Lower lobe of right lung (tissue), 2 donors: ENCODE measurements around the gene CDH24. TPM values are rescaled to one million over a fixed set of nuclear protein-coding genes. Genes with fewer than 3 reads are reported as not detected.

ENCODE experiments used
- ATAC-seq, 2 donors: fragments of 200-7000 bp; cut with Tn5 transposase; one replicate each; pipeline ENCODE4 v1.9.1; 2020 to 2022; ENCODE audit warnings: mild to moderate bottlenecking in 2 of 2, moderate library complexity in 2 of 2
- DNase-seq: peaks from one replicate; pipeline ENCODE4 v3.0.0-alpha.2; 2020
- H3K27ac ChIP-seq: fragments of 200-600 bp; one replicate; pipeline ENCODE4 v1.8.0; 2022
- H3K27me3 ChIP-seq: fragments of 200-600 bp; one replicate; pipeline ENCODE4 v1.8.0; 2022; ENCODE audit warnings: low read depth
- H3K36me3 ChIP-seq: fragments of 200-600 bp; one replicate; pipeline ENCODE4 v1.8.0; 2022; ENCODE audit warnings: mild to moderate bottlenecking
- H3K4me1 ChIP-seq: fragments of 200-600 bp; one replicate; pipeline ENCODE4 v1.8.0; 2022
- H3K4me3 ChIP-seq: fragments of 200-600 bp; one replicate; pipeline ENCODE4 v1.8.0; 2022; ENCODE audit warnings: mild to moderate bottlenecking
- H3K9me3 ChIP-seq: fragments of 200-600 bp; one replicate; pipeline ENCODE4 v1.8.0; 2022
- intact Hi-C: fragments of 100-400 bp; cut with DNase I; formaldehyde crosslinking; loops from one replicate; pipeline ENCODE4 v1.11.0; 2022
- total RNA-seq: library from RNA; stranded (reverse); fragmentation: NEBNext Ultra II Directional; extraction: Animal tissue kit (Norgen Biotek cat#: 25700); gene quantifications from one replicate; pipeline ENCODE4 v1.2.1, GENCODE V29; 2021
- TF ChIP-seq, protein P1 (sequence below): fragments of 200-600 bp; IDR thresholded peaks from one replicate; pipeline ENCODE4 v1.8.0; 2022; ENCODE audit warnings: antibody characterized with exemption, mild to moderate bottlenecking
- donor health status: DM: no; HTN: yes; CAD: no; lungs with severe emphysema.

Gene CDH24
- total RNA-seq, 1 donor from 2014 or later = 5.6 TPM

DNA sequence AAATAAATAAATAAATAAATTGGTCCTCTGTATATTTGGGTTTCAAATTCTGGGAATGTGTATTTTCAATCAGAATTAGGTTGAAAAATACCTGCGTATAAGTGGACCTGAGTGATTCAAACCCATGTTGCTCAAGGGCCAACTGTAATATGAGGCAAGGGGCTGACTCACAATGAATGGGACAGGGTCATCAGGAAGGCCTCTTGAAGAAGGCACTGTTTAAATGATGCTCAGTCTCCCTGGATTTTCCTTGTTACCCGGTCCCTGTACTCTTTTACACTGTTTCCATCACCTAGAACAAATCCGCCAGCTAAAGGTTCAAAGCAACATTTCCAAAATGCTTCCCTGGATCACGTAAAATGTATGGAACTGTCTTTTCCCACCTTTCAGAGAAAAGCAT, 26.4 kb downstream of the CDH24 start:
- Histone ChIP-seq H3K27me3 (no peaks in the 10 kb centered on the region), H3K4me1 (peaks cover 23% of the 10 kb centered on the region), H3K9me3 (no peaks in the 10 kb centered on the region), H3K36me3 (peaks cover 72% of the 10 kb centered on the region), H3K4me3 (no peak overlapping the region), H3K27ac (no peak overlapping the region)
- no peak for ATAC-seq
- intact Hi-C loops = no loop called here
- TF ChIP-seq, protein P1, sequence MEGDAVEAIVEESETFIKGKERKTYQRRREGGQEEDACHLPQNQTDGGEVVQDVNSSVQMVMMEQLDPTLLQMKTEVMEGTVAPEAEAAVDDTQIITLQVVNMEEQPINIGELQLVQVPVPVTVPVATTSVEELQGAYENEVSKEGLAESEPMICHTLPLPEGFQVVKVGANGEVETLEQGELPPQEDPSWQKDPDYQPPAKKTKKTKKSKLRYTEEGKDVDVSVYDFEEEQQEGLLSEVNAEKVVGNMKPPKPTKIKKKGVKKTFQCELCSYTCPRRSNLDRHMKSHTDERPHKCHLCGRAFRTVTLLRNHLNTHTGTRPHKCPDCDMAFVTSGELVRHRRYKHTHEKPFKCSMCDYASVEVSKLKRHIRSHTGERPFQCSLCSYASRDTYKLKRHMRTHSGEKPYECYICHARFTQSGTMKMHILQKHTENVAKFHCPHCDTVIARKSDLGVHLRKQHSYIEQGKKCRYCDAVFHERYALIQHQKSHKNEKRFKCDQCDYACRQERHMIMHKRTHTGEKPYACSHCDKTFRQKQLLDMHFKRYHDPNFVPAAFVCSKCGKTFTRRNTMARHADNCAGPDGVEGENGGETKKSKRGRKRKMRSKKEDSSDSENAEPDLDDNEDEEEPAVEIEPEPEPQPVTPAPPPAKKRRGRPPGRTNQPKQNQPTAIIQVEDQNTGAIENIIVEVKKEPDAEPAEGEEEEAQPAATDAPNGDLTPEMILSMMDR = no peak
- DNase-seq = no peak

DNA sequence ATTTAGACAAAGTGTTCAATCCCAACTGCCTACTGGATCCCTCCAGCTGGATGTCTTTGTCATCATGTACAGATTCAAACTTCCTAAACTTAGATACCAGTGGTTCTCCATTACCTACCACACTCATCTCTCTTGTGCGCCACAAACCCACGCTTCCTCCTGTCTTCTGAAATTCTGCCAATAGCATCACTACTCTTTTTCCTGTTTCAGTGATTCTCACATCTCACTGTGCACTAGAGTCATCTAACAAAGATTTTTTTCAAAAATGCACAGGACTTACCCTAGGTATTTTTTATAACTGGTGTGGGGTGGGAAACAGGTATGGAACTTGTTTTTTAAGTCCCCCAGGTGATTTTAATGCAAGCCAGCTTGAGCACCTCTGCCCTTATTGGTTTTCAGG, 28.5 kb downstream of the CDH24 start:
- DNase-seq = no peak
- Histone ChIP-seq H3K27me3 (no peaks in the 10 kb centered on the region), H3K4me1 (peaks cover 12% of the 10 kb centered on the region), H3K36me3 (peaks cover 89% of the 10 kb centered on the region), H3K27ac (no peak overlapping the region), H3K9me3 (no peaks in the 10 kb centered on the region), H3K4me3 (no peak overlapping the region)
- no peak for ATAC-seq
- TF ChIP-seq, protein P1 = no peak
- intact Hi-C loops = no loop called here

DNA sequence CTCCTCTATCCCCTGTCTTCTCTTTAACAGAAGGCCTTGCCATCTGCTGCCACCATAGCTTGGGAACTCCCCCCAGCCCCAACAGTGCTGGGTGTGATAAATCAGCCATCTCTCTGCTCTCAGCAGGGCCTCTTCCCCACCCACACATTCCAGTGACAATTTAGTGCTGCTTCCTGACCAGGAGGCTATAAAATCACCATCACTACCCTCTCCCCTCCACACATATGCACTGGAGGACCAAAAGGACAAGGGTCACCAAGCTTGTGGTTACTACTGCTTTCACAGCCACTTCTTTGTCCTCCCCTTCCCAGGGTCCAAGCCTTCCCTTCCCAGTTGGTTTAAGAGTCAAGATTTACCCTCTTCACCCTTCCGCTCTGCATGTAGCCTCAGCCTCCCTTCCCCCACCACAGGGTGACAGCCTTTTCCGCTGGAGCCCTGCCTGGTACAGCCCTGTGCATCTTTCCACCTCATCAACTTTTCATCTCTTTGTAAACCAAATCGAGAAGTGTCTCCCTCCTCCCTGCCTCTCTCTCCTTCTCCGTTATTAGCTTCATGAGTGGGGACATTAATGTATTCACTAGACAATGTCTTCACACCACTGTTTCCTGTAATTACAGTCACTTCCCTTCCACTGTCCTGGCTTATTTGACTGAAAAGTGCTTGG, 32.0 kb downstream of the CDH24 start:
- DNase-seq (no peak), ATAC-seq (no peak)
- TF ChIP-seq, protein P1 = no peak
- no peaks in the 10 kb centered on the region for H3K9me3 ChIP-seq
- no peak overlapping the region for H3K4me3 ChIP-seq
- peaks cover 58% of the 10 kb centered on the region for H3K36me3 ChIP-seq
- intact Hi-C loops = no loop called here
- H3K27ac ChIP-seq = no peak overlapping the region
- H3K4me1 ChIP-seq = peaks cover 3% of the 10 kb centered on the region
- no peaks in the 10 kb centered on the region for H3K27me3 ChIP-seq

DNA sequence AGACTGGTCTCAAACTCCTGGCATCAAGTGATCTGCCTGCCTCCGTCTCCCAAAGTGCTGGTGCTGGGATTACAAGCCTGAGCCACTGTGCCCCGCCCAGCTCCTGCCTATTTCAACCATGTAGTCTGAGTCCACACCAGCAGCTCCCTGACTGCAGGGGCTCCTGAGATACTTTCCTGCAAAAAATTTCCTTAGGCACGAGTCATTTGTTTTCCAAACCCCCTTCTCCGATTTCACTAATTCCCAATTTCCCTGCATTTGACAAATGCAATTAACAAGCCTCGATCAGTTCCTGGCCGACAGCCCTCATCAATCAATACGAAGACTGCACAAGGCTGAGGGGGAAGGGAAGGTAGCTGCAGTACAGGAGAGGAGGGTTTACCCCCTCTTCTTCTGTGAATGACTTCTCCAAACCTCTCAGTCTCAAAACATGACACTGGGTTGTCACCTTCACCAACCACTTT, 32.7 kb downstream of the CDH24 start:
- no peaks in the 10 kb centered on the region for H3K9me3 ChIP-seq
- no peaks in the 10 kb centered on the region for H3K27me3 ChIP-seq
- peaks cover 3% of the 10 kb centered on the region for H3K4me1 ChIP-seq
- no peak overlapping the region for H3K4me3 ChIP-seq
- intact Hi-C loops = no loop called here
- TF ChIP-seq, protein P1 = no peak
- ATAC-seq (no peak), DNase-seq (no peak)
- peaks cover 52% of the 10 kb centered on the region for H3K36me3 ChIP-seq
- no peak overlapping the region for H3K27ac ChIP-seq

DNA sequence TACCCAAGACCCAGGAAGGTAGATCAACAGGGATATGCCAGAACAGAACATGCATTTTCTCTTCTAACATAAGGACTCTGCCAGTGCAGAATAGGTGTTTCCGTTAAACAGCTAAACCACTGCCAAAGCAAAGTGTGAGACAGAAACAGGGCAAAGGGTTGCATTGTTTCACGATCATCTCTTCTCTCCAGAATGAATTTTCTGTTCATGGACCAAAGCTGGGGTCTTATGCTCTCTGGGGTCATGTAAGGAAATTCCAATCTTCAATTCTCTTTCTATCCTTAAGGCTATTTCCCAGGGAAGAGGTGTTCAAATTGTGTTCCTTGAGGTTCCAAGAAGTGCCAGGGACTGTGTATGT, 33.5 kb downstream of the CDH24 start:
- H3K36me3 ChIP-seq = peaks cover 43% of the 10 kb centered on the region
- peaks cover 3% of the 10 kb centered on the region for H3K4me1 ChIP-seq
- H3K27me3 ChIP-seq = no peaks in the 10 kb centered on the region
- TF ChIP-seq, protein P1 = no peak
- ATAC-seq = no peak
- H3K27ac ChIP-seq = no peak overlapping the region
- H3K9me3 ChIP-seq = no peaks in the 10 kb centered on the region
- intact Hi-C loops = no loop called here
- no peak overlapping the region for H3K4me3 ChIP-seq
- DNase-seq = no peak
